ENCODE data around the gene TMOD4. TPM values are rescaled to one million over a fixed set of nuclear protein-coding genes. Genes with fewer than 3 reads are reported as not detected.

The TMOD4 gene
- not detected in 2 replicates for total RNA-seq

DNA sequence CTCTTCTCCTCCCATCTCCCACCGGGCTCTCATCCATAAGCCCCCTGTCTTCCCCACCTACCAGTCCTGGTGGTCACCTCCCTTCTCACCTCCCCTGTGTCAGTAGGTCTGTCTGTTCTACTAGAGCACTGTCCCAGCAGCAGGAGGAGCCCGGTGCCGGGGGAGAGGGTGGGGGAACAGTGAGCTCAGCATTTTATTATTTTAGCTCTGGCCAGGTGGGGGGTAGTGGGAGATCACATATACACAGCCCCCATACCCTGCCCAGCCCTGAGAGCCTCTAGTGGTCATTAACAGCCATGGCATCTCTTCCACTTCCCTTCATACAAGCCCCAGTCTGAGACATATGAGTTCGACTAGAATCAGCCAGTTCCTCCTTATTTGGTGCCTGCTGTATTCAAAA is at the start of gene TMOD4:
Gene TMOD4, minus strand, starts transcription at position 119 of the 400 bp plus-strand sequence. CDS start 1,106 bp downstream, outside the sequence.

DNA sequence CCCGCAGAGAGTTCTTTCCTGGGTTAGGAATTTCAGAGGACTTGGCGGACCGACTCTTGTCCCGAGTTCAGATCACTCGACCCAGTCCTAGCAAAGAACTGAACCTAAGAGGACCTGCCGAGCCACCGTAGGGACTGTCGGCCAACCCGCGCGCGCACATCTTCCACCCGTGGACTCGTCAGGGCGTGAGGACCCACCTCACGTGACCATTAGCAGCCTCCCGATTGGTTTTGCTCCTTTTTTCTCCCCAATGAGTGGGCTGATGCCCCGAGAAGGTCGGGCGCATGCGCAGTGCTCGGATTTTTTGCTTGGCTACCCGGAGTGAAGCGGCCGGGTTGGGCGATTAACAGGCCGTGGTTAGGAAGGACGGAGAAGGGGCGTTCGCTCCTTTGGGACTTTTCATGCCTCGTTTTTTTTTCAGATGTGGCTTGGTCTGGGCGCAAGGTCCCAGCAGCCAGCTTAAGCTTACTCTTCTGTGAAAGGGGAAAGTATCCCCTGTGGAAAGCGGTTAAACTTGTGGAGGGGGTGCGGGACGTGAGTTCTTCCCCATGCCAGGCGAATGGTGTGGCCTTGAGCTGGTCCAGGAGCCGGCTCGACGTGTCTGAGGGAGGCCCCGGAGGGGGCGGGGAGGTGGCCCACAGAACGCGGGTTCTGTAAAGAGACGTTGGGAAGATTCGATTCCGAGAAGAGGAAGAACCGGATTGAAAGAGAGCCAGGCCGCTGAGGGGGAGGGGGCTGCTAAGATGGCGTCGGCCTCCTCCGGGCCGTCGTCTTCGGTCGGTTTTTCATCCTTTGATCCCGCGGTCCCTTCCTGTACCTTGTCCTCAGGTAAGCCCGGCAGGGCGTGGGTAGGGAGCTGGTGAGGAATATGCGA is 22.7 kb upstream of the TMOD4 start, which contains the start of gene PIP5K1A:
Gene PIP5K1A, plus strand, starts transcription at position 299 of the 874 bp plus-strand sequence. Its CDS starts 445 bp downstream, at position 744.

DNA sequence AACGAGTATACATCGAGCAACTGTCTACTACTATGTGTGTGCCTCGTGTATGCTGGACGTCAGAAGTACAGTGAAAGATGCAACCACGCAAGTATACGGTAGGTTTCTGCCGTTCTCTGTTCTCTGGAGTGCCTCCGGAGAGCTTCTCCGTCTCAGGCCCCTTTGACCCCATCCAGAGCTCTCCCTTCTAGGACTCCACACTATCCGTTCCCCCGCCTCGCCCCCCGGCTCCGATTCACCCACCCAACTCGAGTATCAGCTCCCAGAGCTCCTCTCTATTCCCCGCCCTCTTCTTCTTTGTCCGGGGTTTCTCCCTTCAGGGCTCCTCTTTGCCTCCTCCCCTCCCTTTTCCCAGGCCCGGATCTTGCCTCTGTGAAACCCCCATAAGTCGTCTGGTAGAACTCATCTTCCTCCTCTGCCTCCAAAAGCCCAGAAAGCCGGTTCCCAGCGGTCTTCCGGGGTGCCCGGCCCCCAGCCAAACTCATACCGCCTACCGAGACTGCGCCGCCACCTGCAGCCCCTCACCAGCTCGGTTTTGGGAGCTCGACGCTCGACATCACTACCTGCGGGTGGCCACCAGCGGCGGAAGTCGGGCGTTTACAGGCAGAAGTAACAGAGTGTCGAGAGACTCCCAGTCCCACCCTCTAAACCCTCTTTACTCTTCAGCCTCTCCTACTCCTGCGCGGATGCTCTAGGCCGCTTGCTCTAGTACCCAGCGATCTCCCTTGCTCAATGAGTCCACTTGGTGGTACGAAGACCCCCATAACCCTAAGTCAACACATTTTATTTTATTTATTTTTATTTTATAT is 14.1 kb upstream of the TMOD4 start, which contains the start of gene VPS72:
Gene VPS72, minus strand, starts transcription at position 561 of the 809 bp plus-strand sequence. Its CDS starts 76 bp downstream, at position 485.

DNA sequence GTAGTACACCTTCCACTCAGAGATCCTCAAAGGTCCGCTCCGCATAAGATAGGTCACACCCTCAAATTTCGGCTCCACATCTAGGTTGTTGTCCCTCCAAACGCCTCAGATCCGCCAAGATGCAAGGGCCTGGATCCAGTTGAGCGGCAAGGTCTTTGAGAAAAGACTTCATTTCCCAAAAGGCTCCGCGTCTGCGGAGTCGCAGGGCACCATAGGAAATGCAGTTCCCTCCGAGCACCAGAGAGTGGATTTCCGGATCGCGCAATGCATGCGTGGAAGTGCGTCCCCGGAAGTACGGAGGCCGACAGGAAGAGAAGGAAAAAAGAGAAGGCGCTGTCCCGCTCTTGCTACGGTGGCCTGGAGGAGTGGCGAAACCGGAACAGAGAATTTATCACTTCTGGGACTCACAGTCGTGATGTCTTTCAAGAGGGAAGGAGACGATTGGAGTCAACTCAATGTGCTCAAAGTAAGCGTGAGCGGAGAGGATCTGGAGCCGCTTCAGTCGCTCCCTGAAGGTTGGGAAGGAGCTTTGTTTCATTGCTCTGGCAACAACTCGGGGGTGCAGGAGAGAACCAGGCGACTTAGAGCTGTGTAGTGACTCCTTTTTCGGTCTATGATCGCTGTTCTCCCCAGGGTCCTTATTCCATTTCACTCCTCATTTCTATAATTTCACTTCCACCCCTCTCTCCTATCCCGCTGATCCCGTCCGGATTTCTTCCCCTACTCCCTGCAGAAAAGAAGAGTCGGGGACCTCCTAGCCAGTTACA is 9.9 kb downstream of the TMOD4 start, which contains the start of the genes LYSMD1 and SCNM1:
Gene LYSMD1, minus strand, starts transcription at position 165 of the 767 bp plus-strand sequence. CDS start 644 bp downstream, outside the sequence.
Gene SCNM1, plus strand, starts transcription at position 407 of the 767 bp plus-strand sequence. Its CDS starts 9 bp downstream, at position 416.

DNA sequence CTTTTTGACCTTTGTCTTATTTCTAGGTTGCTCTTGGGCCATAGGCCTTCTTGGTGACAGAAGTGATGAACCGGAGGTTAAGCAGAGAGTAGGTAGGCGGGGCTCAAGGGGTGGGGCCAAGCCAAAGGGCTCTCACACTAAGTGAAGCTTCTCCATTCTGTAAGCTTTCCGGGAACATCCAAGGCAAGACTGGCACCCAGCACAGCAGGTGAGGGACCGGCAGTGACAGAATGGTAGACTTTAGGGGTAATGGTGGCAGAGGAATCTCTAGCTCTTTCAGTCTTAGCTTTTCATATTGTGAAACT is 19.3 kb downstream of the TMOD4 start, which contains the start of gene TNFAIP8L2:
Gene TNFAIP8L2, plus strand, starts transcription at position 135 of the 305 bp plus-strand sequence. CDS start 2,049 bp downstream, outside the sequence.

DNA sequence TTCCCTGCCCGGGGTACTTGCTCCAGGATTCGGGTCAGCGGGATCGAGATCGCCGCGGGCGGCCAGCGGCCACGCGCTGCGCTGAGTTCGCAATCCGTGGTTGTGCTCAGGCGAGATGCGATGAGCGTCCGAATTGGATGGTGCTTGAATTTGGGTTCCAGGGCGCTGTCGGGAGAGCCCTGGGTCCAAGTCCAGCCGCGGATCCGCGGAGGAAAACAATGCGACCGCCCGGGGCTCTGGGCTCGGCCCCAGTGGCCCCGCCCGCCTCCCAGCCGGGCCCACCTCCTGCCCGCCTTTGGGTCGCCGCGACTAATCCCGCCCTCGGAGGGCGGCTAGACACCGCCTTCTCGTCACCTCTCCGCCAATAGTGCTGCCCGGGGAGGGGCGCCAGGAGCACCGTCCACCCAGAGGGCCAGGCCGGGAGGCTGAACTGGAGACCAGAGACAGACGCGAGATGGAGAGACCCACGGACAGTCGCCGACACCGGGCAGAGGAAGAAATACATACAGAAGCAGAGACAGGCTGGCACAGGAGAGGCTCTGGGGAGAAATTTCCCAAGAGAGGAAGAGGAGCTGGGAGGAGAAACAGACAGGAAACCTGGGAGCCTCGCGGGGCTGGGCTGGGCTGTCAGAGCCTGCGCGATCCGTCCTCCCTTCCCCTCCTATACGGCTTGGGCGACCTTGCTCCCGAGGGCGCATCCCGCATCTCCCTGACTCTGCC is 29.2 kb downstream of the TMOD4 start, which contains the start of gene SEMA6C:
Gene SEMA6C, minus strand, starts transcription at position 220 of the 720 bp plus-strand sequence. CDS start 4,010 bp downstream, outside the sequence.

Other genes starting within 250 kb of the TMOD4 start
- 39.1 and 42.7 TPM in 2 replicates for gene SETDB1, start 249.6 kb downstream of the TMOD4 start, total RNA-seq
- 136 and 182 TPM in 2 replicates for gene CERS2, start 201.1 kb downstream of the TMOD4 start, total RNA-seq
- under 0.01 and 0.22 TPM in 2 replicates for gene ANXA9, start 193.7 kb downstream of the TMOD4 start, total RNA-seq
- 5.9 and 9.2 TPM in 2 replicates for gene MINDY1, start 169.1 kb downstream of the TMOD4 start, total RNA-seq
- 7.7 and 8.9 TPM in 2 replicates for gene PRUNE1, start 167.5 kb downstream of the TMOD4 start, total RNA-seq
- gene BNIPL, start 139.4 kb downstream of the TMOD4 start, total RNA-seq, result 0.22 and 0.29 TPM in 2 replicates
- gene C1orf56, start 128.2 kb downstream of the TMOD4 start, total RNA-seq, result 2.9 and 3.3 TPM in 2 replicates
- 68.1 and 106 TPM in 2 replicates for gene CDC42SE1, start 116.4 kb downstream of the TMOD4 start, total RNA-seq
- gene MLLT11, start 115.6 kb downstream of the TMOD4 start, total RNA-seq, result 2.8 and 10.7 TPM in 2 replicates
- gene GABPB2, start 105.2 kb downstream of the TMOD4 start, total RNA-seq, result 9.7 and 9.8 TPM in 2 replicates
- 0.57 and 1.8 TPM in 2 replicates for gene SEMA6C, start 29.4 kb downstream of the TMOD4 start, total RNA-seq
- not detected in 2 replicates for gene TNFAIP8L2, start 19.3 kb downstream of the TMOD4 start, total RNA-seq
- 13.6 and 14.2 TPM in 2 replicates for gene LYSMD1, start 10.1 kb downstream of the TMOD4 start, total RNA-seq
- 29.8 and 31.1 TPM in 2 replicates for gene SCNM1, start 9.8 kb downstream of the TMOD4 start, total RNA-seq
- gene VPS72, start 14.2 kb upstream of the TMOD4 start, total RNA-seq, result 35.5 and 55.4 TPM in 2 replicates
- gene PIP5K1A, start 22.6 kb upstream of the TMOD4 start, total RNA-seq, result 71.9 and 78.6 TPM in 2 replicates
- gene PSMD4, start 78.8 kb upstream of the TMOD4 start, total RNA-seq, result 156 and 173 TPM in 2 replicates
- gene ZNF687, start 106.3 kb upstream of the TMOD4 start, total RNA-seq, result 16.8 and 16.9 TPM in 2 replicates
- gene PI4KB, start 151.4 kb upstream of the TMOD4 start, total RNA-seq, result 38.5 and 92.6 TPM in 2 replicates
- 14.2 and 34.2 TPM in 2 replicates for gene RFX5, start 171.3 kb upstream of the TMOD4 start, total RNA-seq
- gene SELENBP1, start 196.7 kb upstream of the TMOD4 start, total RNA-seq, result 8.7 and 30.9 TPM in 2 replicates
- gene PSMB4, start 223.6 kb upstream of the TMOD4 start, total RNA-seq, result 356 and 363 TPM in 2 replicates

Data from placental pericyte (primary cell).